Activated naive CD4-positive, alpha-beta T cell treated with anti-CD3 and anti-CD28 coated beads for 36 hours (primary cell): ENCODE results near the gene FAF1. TPM values are rescaled to one million over a fixed set of nuclear protein-coding genes. Genes with fewer than 3 reads are reported as not detected.
A peak's percentile ranks its signal among the peaks of the same experiment; 100 is the strongest.

Experiments
- CTCF ChIA-PET: fragments of 350-600 bp; sonication (Branson Sonifier 250); formaldehyde crosslinking; loops from one replicate; lab custom pipeline; 2021; ENCODE audit warnings: antibody characterized with exemption; lab: Charles Lee
- DNase-seq: peaks from one replicate; pipeline ENCODE4 v3.0.0-alpha.2; 2020
- H3K27ac Mint-ChIP-seq: one replicate; pipeline ENCODE4 v1.8.0; 2021; ENCODE audit warnings: mild to moderate bottlenecking, mixed read lengths
- H3K27me3 Mint-ChIP-seq: one replicate; pipeline ENCODE4 v1.8.0; 2021; ENCODE audit warnings: low read depth, mixed read lengths
- H3K36me3 Mint-ChIP-seq: one replicate; pipeline ENCODE4 v1.8.0; 2021; ENCODE audit warnings: low read depth, mixed read lengths
- H3K4me1 Mint-ChIP-seq: one replicate; pipeline ENCODE4 v1.8.0; 2021; ENCODE audit warnings: low read depth, mixed read lengths
- H3K4me3 Mint-ChIP-seq: one replicate; pipeline ENCODE4 v1.8.0; 2021; ENCODE audit warnings: mild to moderate bottlenecking, moderate library complexity, mixed read lengths
- H3K9me3 Mint-ChIP-seq: one replicate; pipeline ENCODE4 v1.8.0; 2021; ENCODE audit warnings: mixed read lengths
- intact Hi-C: fragments of 100-400 bp; cut with micrococcal nuclease; formaldehyde crosslinking; loops from one replicate; pipeline ENCODE4 v1.15.1; 2023
- total RNA-seq, 2 experiments: library from RNA; stranded (reverse); gene quantifications; one replicate each; pipeline ENCODE4 v1.2.3, GENCODE V29; 2021

Gene FAF1
- total RNA-seq, 2 experiments from 2014 or later: 87.9 to 90.1 TPM

DNA sequence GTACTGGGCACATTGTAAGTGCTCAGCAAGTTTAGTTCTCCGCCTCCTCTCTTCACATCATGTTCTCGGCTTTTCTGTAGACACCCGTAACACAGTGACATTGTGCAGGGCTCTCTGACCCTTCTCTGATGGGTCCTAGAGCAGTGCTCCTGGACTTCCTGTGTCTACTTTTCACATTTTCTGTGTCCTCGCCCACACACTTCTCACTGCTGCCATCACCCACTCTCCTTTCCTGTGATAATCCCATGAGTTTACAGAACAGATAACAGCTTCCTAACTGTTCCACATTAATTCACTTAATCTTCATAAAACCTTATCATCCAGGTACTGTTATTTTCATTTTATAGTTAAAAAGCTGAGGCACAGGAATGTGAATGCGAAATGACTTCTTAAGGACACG is 523.6 kb downstream of the FAF1 start:
- peaks cover 3% of the 10 kb centered on the region for H3K36me3 Mint-ChIP-seq
- no peak overlapping the region for H3K27ac Mint-ChIP-seq

DNA sequence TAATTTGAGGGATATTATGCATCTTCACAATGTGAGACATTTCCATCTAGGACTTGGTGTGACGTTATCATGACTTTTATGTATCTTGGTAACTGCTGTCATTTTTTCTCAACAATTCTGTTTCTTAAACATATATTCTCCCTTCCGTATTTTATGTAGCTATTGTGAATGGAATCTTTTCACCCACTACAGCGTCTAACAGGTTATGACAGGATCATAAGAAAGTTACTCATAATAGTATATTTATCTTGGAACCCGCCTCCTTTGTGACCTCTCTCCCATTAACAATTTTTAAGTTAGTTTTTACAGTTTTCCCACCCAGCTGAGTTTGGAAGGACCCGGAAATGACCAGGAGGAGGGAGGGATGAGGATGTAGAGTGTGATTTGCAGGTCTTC is 530.1 kb downstream of the FAF1 start:
- DNase-seq: no peak
- Mint-ChIP-seq H3K4me1 (peaks cover 17% of the 10 kb centered on the region), H3K4me3 (no peak overlapping the region), H3K27me3 (peaks cover 61% of the 10 kb centered on the region), H3K9me3 (no peaks in the 10 kb centered on the region), H3K36me3 (no peaks in the 10 kb centered on the region), H3K27ac (no peak overlapping the region)
- CTCF ChIA-PET: no interaction called here
- intact Hi-C loops: no loop called here

More for the DNA sequence above, 523.6 kb downstream of the FAF1 start:
- no peak overlapping the region for H3K4me3 Mint-ChIP-seq
- CTCF ChIA-PET: no interaction called here
- DNase-seq: no peak
- no peaks in the 10 kb centered on the region for H3K9me3 Mint-ChIP-seq
- H3K4me1 Mint-ChIP-seq: no peaks in the 10 kb centered on the region
- H3K27me3 Mint-ChIP-seq: peaks cover 9% of the 10 kb centered on the region
- intact Hi-C loops: no loop called here

DNA sequence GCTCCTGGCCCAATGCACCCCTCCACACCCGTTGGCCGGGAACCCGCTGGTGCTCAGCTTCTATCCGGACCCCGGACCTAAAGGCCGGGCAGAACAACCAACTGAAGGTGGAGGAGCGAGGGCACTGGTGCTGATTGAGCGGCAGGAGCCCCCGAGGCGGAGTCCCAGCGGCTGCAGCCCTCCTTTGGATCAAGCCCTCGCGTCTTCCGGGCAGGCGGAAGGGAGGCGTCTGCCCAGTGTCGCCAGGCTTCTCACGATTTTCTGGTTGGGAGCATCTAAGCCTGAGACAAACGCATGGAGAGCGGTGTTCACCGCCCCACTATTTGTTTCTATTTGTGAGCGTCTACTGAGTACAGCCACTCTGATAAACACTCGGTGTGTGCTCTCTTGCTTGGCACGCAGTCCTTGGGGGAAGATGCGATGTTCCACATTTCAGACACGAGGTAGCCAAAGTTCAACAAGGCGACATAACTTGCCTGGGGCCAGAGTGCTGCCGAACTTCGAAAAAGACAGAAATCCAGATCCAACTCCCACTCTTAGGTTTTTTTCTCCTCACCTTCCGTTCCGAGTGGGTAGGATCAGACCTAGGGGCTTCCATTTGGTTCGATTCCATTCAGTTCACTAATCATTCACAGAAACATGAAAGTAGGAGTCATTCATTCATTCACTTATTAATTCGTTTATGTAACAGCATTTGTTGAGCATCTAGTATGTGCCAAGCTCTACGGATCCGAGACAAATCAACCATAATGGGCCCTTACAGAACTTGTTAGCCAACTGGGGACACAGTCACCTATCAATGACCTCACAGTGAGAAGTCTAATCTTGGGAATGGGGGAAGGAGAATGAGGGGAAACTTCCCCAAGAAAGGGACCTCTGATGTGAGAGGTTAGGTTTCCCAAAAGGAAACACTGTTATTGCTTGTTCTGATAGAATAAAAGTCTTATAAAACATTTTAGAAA is 532.0 kb downstream of the FAF1 start:
- H3K36me3 Mint-ChIP-seq: no peaks in the 10 kb centered on the region
- intact Hi-C loops: loop anchor here (1.0 to 5.0 kb wide), 2 partner anchors 9 to 174 kb away; no protein-coding TSS in a partner anchor
- H3K27ac Mint-ChIP-seq: no peak overlapping the region
- peaks cover 79% of the 10 kb centered on the region for H3K27me3 Mint-ChIP-seq
- H3K9me3 Mint-ChIP-seq: no peaks in the 10 kb centered on the region
- no peak overlapping the region for H3K4me3 Mint-ChIP-seq
- peaks cover 34% of the 10 kb centered on the region for H3K4me1 Mint-ChIP-seq
- CTCF ChIA-PET: no interaction called here
- no peak for DNase-seq

DNA sequence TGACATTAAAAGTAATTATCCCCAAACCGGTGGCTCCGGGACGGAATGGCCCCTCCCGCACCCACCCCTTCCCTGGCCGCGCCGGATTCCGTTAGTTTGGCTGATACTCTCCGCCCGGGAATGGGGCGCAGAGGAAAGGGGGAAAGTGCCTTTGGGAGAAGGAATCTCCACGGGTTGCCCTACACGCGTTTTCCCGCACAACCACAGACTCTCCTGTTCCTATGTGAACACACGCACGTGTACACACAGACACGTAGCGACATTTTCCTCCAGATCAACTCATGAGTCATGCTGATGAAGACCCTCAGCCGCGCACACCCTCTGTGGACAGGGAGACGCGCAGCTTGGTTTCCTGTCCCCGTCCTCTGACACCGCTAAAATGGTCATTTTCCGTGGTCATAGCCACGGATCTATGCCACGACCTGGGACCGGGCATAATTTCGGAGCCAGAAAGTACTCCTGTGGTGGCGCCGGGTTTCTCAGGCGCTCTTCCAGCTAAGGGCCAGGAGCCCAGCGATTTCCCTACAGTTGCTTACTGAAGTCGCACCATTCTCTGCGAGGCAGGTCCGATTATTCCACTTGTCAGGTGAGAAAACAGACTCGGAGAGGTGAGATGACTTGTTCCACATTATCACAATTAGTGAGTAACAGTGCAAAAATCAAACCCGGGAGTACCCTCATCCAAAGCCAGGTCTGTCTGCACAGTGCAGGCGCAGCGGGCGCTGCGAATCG is 532.8 kb downstream of the FAF1 start:
- Mint-ChIP-seq H3K4me1 (peaks cover 42% of the 10 kb centered on the region), H3K36me3 (no peaks in the 10 kb centered on the region), H3K9me3 (no peaks in the 10 kb centered on the region), H3K27ac (no peak overlapping the region), H3K4me3 (no peak overlapping the region), H3K27me3 (peaks cover 84% of the 10 kb centered on the region)
- intact Hi-C loops: loop anchor here (5.0 kb wide), 1 partner anchor 175 kb away; no protein-coding TSS in a partner anchor
- CTCF ChIA-PET: no interaction called here
- no peak for DNase-seq

DNA sequence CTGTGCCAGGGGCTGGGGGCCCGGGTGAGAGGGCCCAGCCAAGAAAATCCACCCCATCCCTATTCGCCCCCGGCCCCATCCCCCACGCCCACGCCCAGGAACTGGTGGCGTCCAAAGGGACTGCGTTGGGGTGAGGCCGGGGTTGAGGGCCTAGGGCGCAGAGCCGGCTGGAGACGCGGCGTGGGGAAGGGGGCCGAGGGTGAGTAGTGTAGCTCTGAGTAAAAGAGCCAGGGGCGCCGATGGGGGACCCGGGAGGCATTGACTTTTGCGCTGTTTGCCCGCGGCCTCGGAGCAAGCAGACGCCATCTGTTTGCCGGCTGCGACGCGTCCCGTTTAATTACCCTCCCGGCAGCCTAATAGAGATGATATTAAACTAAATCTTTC is 533.4 kb downstream of the FAF1 start:
- CTCF ChIA-PET: no interaction called here
- no peaks in the 10 kb centered on the region for H3K9me3 Mint-ChIP-seq
- H3K27me3 Mint-ChIP-seq: peaks cover 85% of the 10 kb centered on the region
- intact Hi-C loops: loop anchor here (5.0 kb wide), 1 partner anchor 176 kb away; no protein-coding TSS in a partner anchor
- peaks cover 46% of the 10 kb centered on the region for H3K4me1 Mint-ChIP-seq
- H3K27ac Mint-ChIP-seq: no peak overlapping the region
- no peak overlapping the region for H3K4me3 Mint-ChIP-seq
- DNase-seq: no peak
- H3K36me3 Mint-ChIP-seq: no peaks in the 10 kb centered on the region

DNA sequence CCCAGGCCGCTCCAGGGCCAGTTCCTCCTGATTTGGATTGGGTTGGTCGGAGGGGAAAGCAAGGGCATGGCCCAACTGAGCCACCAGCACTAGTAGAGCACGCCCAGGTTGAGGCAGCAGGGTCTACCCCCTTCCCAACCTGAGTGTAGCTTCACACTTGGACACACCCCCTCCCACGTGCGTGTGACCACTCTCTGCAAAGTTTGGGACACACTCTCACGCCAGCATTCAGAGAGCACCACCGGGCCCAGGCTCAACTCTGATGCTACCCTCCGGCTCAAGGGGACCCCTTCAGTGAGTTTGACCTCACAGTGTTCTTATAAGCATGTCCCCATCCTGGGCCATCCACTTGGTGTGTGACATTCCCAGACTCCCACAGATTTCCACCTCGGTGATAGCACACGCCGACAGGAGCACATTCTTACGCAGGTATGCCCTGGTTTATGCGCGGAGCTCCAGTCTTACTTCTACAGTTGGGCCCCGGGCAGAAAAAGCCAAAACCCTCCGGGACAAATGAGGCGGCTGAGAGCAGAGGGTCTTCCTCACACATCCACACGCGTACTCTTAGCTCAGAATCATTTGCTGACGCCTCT is 533.9 kb downstream of the FAF1 start:
- no peak overlapping the region for H3K27ac Mint-ChIP-seq
- H3K36me3 Mint-ChIP-seq: no peaks in the 10 kb centered on the region
- CTCF ChIA-PET: no interaction called here
- H3K9me3 Mint-ChIP-seq: no peaks in the 10 kb centered on the region
- H3K4me1 Mint-ChIP-seq: peaks cover 49% of the 10 kb centered on the region
- peaks cover 84% of the 10 kb centered on the region for H3K27me3 Mint-ChIP-seq
- DNase-seq: no peak
- no peak overlapping the region for H3K4me3 Mint-ChIP-seq
- intact Hi-C loops: loop anchor here (5.0 kb wide), 1 partner anchor 176 kb away; no protein-coding TSS in a partner anchor

DNA sequence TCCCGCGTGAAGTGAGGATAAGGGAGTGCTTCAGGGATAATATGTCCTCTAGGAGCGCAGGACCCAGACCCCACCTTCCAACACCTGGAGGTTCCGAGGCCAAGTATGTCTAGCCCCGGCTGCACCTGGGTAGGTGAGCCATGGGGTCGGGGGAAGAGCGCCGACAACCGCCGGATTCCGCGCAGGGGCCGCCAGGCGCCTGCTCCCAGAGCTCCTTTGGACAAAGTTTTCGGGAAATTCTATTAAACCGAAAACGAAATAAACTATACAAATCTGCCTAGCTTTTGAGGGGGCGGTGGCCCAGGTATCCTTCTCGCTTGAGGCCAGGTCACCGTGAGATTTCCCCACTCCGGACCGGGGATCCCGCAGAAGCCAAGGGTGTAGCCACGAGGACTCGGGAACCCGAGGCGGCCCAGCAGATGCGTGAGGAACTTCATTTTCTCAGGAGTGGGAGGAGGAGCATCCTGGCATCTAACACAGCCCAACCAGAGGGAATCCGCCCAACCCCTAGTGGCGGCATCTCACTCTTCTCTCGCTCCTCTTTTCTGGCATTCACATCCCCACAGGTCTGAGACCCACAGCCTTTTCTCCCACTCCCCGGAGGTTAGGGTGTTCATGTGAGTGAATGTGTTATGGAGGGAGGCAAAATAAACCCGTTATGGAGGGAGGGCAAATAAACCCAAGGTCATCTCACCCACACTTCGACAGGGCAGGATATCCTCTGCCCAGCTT is 534.5 kb downstream of the FAF1 start:
- Mint-ChIP-seq H3K4me1 (peaks cover 50% of the 10 kb centered on the region), H3K27ac (no peak overlapping the region), H3K27me3 (peaks cover 80% of the 10 kb centered on the region), H3K36me3 (no peaks in the 10 kb centered on the region), H3K9me3 (no peaks in the 10 kb centered on the region), H3K4me3 (peak overlapping the region; percentile 18)
- CTCF ChIA-PET: interaction anchor here (0.7 kb wide), 1 partner anchor 524 kb away, joined by 3 read pairs; no protein-coding TSS in a partner anchor
- no peak for DNase-seq
- intact Hi-C loops: loop anchor here (2.0 to 5.0 kb wide), 2 partner anchors 57 to 177 kb away; no protein-coding TSS in a partner anchor

DNA sequence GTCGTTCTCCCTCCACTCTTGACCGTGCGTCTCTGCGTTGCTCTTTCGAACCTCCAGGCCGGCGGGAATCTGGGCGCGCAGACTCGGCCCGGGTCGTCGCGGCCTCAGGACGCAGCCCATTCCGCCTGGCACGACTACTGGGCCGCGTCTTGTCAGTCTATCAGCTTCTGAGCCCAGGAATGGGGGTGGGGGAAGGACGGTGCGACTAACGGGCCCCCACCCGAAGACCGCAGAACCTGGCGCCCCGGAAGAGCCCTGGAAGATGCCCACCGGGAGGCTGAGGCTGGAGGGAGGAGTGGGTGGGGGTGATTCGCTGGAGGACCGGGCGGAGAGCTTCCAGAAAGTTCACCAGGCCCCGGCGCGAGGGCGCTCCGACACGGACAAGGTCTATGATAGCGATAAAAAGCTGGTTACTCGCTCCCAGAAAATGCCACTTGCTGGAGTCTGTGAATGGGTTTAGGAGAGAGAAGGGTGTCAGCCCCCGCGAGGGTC is 535.1 kb downstream of the FAF1 start:
- no peaks in the 10 kb centered on the region for H3K9me3 Mint-ChIP-seq
- H3K4me1 Mint-ChIP-seq: peaks cover 54% of the 10 kb centered on the region
- no peak for DNase-seq
- intact Hi-C loops: loop anchor here (2.0 to 5.0 kb wide), 3 partner anchors 56 to 542 kb away; no protein-coding TSS in a partner anchor
- no peak overlapping the region for H3K27ac Mint-ChIP-seq
- H3K27me3 Mint-ChIP-seq: peaks cover 80% of the 10 kb centered on the region
- peak overlapping the region; percentile 80 for H3K4me3 Mint-ChIP-seq
- CTCF ChIA-PET: interaction anchor here (0.7 kb wide), 1 partner anchor 525 kb away, joined by 3 read pairs; no protein-coding TSS in a partner anchor
- no peaks in the 10 kb centered on the region for H3K36me3 Mint-ChIP-seq

DNA sequence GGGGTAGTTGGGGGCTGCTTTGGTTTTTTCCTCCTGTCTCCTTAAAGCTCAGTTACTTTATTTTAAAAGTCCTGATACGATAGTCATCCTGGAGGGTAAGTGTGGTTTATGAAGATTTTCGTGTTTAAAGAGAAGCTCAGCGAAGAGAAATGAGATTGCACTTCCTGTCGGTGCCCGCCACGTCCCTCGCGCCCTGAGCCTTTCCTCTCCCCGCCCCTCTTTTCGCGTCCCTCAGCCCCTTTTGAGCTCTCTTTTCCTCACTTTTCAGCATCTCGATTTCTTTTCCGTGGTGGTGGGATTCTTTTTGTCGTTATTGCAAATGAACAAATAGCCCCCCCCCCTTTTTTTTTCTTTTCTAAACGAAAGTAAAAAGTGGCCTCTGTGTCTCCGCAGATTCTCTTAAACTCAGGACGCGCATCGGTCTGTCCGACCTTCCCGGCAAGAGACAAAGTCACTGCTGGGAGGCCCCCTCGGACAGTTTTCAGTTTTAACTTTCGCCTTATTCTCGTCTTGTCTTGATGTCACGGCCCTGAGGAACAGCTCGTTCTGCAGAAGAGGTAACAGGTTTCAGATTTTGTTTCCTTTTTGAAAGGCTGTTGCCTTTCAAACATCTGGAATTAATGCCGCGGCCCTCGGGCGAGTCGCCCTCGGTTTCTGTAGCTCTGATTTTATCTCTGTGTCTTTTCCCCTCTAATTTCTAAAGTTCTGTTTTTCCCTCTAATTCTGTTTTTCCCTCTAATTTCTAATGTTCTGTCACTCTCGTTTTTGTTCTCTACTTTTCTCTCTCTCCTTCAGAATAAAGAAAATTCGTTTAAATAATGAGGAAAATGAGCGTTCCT is 535.8 kb downstream of the FAF1 start:
- Mint-ChIP-seq H3K27me3 (peaks cover 82% of the 10 kb centered on the region), H3K4me1 (peaks cover 57% of the 10 kb centered on the region), H3K27ac (peak overlapping the region; percentile 47), H3K4me3 (peak overlapping the region; percentile 80), H3K9me3 (no peaks in the 10 kb centered on the region), H3K36me3 (no peaks in the 10 kb centered on the region)
- intact Hi-C loops: loop anchor here (2.0 to 5.0 kb wide), 2 partner anchors 55 to 543 kb away; no protein-coding TSS in a partner anchor
- DNase-seq: peak; percentile 43
- CTCF ChIA-PET: no interaction called here

DNA sequence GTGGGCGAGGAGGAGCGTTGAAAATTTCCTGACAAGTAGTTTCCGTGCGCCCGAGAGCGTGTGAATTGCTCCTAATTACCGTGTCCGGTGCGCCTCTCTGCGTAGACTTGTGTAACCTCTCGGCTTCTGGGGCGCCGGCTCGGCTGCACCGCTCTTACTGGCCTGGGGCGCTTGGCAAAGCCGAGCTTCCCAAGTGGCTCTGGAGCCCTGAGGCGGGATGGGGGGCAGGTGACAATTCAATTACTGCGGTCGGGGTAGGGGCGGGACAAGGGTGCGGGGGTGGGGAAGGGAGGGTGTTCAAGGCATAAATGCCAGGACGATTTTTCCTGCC is 536.4 kb downstream of the FAF1 start:
- Mint-ChIP-seq H3K4me3 (peak overlapping the region; percentile 80), H3K36me3 (no peaks in the 10 kb centered on the region), H3K9me3 (no peaks in the 10 kb centered on the region), H3K27ac (no peak overlapping the region), H3K27me3 (peaks cover 79% of the 10 kb centered on the region), H3K4me1 (peaks cover 57% of the 10 kb centered on the region)
- DNase-seq: peak; percentile 44
- CTCF ChIA-PET: no interaction called here
- intact Hi-C loops: loop anchor here (5.0 kb wide), 1 partner anchor 544 kb away; no protein-coding TSS in a partner anchor
